DND-41 (cell line): Measurements from ENCODE around the gene RNASEH1.

Source experiments
- EZH2 ChIP-seq: IDR thresholded peaks from 3 replicates; pipeline ENCODE4 v1.6.1; 2012; ENCODE audit warnings: borderline replicate concordance, low read depth, mild to moderate bottlenecking, moderate library complexity, low read length, inconsistent platforms; ENCODE audit not compliant: severe bottlenecking
- TF ChIP-seq, protein P1 (sequence below): IDR thresholded peaks from 2 replicates; pipeline ENCODE4 v1.5.1; 2012; ENCODE audit warnings: borderline replicate concordance, low read length, moderate library complexity, mild to moderate bottlenecking; ENCODE audit not compliant: poor library complexity, severe bottlenecking; ENCODE audit errors: extremely low read depth

DNA sequence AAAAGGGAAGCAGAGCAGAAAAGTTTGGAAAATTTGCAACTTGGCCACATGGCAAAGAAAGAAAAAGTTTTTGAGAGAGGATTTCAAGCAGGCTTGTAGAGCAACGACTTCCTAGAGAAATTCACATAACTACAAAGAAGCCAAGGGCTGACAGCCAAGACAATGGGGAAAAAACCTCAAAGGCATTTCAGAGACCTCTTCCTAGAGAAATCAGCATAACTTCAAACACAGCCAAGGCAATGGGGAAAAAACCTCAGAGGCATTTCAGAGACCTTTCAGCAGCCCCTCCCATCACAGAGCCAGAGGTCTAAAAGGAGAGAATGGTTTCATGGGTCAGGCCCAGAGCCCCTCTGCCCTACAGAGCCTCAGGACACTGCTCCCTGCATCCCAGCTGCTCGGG, 46.0 kb downstream of the RNASEH1 start:
- no peak for TF ChIP-seq EZH2
- TF ChIP-seq, protein P1, sequence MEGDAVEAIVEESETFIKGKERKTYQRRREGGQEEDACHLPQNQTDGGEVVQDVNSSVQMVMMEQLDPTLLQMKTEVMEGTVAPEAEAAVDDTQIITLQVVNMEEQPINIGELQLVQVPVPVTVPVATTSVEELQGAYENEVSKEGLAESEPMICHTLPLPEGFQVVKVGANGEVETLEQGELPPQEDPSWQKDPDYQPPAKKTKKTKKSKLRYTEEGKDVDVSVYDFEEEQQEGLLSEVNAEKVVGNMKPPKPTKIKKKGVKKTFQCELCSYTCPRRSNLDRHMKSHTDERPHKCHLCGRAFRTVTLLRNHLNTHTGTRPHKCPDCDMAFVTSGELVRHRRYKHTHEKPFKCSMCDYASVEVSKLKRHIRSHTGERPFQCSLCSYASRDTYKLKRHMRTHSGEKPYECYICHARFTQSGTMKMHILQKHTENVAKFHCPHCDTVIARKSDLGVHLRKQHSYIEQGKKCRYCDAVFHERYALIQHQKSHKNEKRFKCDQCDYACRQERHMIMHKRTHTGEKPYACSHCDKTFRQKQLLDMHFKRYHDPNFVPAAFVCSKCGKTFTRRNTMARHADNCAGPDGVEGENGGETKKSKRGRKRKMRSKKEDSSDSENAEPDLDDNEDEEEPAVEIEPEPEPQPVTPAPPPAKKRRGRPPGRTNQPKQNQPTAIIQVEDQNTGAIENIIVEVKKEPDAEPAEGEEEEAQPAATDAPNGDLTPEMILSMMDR = no peak
